Gastroesophageal sphincter (tissue), 4 donors: ENCODE results near the gene AIF1. TPM values are rescaled to one million over a fixed set of nuclear protein-coding genes. Genes with fewer than 3 reads are reported as not detected.

Source experiments
- ATAC-seq: fragments of 150-250 bp; one replicate; pipeline ENCODE4 v1.9.1; 2016; ENCODE audit warnings: mild to moderate bottlenecking, moderate library complexity
- H3K27ac ChIP-seq, 4 donors: fragments of 200-600 bp; sonication (generic) in 3 of 4; 1 replicate in 3 of 4; 2 replicates in 1 of 4; pipeline ENCODE4 v1.5.1; 2016 to 2019
- H3K27me3 ChIP-seq: fragments of 200-600 bp; sonication (generic); one replicate; pipeline ENCODE4 v1.5.1; 2019
- H3K36me3 ChIP-seq, 2 donors: fragments of 200-600 bp; sonication (generic); one replicate each; pipeline ENCODE4 v1.5.1; 2019; ENCODE audit warnings: control low read depth in 1 of 2
- H3K4me1 ChIP-seq, 3 donors: fragments of 200-600 bp; sonication (generic); 1 replicate in 2 of 3; 2 replicates in 1 of 3; pipeline ENCODE4 v1.5.1; 2016 to 2019; ENCODE audit warnings: control low read depth in 2 of 3
- H3K4me3 ChIP-seq, 2 donors: fragments of 200-600 bp; sonication (generic); one replicate each; pipeline ENCODE4 v1.5.1; 2019; ENCODE audit warnings: mild to moderate bottlenecking in 1 of 2, moderate library complexity in 1 of 2
- H3K9me3 ChIP-seq, 3 donors: fragments of 200-600 bp; sonication (generic); one replicate each; pipeline ENCODE4 v1.5.1; 2017 to 2019; ENCODE audit warnings: control low read depth in 2 of 3
- CTCF ChIP-seq, 4 experiments: fragments of 200-600 bp in 2 of 4; fragments of 450-650 bp in 2 of 4; sonication (generic) in 1 of 4; IDR thresholded peaks; one replicate each; pipeline ENCODE4 v1.5.1; 2017 to 2019; ENCODE audit warnings: antibody characterized with exemption in 4 of 4, mild to moderate bottlenecking in 2 of 4, moderate library complexity in 2 of 4
- EP300 ChIP-seq: sonication (generic); formaldehyde crosslinking; IDR thresholded peaks from one replicate; pipeline ENCODE4 v1.6.1; 2017; ENCODE audit warnings: antibody characterized with exemption, mild to moderate bottlenecking
- POLR2A ChIP-seq, 2 donors: fragments of 450-650 bp; IDR thresholded peaks; one replicate each; pipeline ENCODE4 v1.6.1; 2017; ENCODE audit warnings: antibody characterized with exemption in 2 of 2, mild to moderate bottlenecking in 2 of 2, moderate library complexity in 1 of 2
- POLR2AphosphoS5 ChIP-seq: sonication (generic); formaldehyde crosslinking; IDR thresholded peaks from one replicate; pipeline ENCODE4 v1.6.1; 2017; ENCODE audit warnings: antibody characterized with exemption
- WGBS, 2 donors: methylation state at CpG; one replicate each; pipeline ENCODE4 v1.1.5; 2018; ENCODE audit warnings: low coverage in 1 of 2; 5-methylcytosine and 5-hydroxymethylcytosine counted together
- total RNA-seq, 4 donors: library from RNA; depleted of rRNA; stranded (reverse); fragments of >200 nt; gene quantifications; one replicate each; pipeline ENCODE4 v1.1.0, GENCODE V29; 2016

The AIF1 gene
- total RNA-seq, 4 donors from 2014 or later, result 5.6 to 46.4 (median 21.3) TPM

GRCh38 chr6:31582230-31582643, 32.8 kb upstream of the AIF1 start, which contains the start of gene LTB:
LTB (minus strand) TSS chr6:31582424; CDS start chr6:31582417, 7 bp downstream.
- no peak for ATAC-seq
- H3K27me3 ChIP-seq, result peaks cover 8% of the 10 kb centered on the region
- H3K9me3 ChIP-seq, result no peaks in the 10 kb centered on the region
- peaks cover 0 to 21% (median 9%) of the 10 kb centered on the region in 3 donors for H3K4me1 ChIP-seq
- H3K27ac ChIP-seq, result peak within 1 kb of the TSS; percentile 7 to 87 (median 83)
- no peaks in the 10 kb centered on the region for H3K36me3 ChIP-seq
- no CpG with 5 or more reads among the region's 3 CpGs for WGBS, 2 donors
- peak within 1 kb of the TSS; percentile 41 to 65 for H3K4me3 ChIP-seq
- TF ChIP-seq POLR2AphosphoS5 (no peak), CTCF (IDR thresholded peaks at IDR 0.05) (no peak), EP300 (no peak), POLR2A (IDR thresholded peaks at IDR 0.05) (no peak)

- H3K4me3 ChIP-seq, result no peak overlapping the region
- H3K9me3 ChIP-seq, result no peaks in the 10 kb centered on the region
- peak overlapping the region in 1 of 4 donors; percentile 44 for H3K27ac ChIP-seq
- peaks cover 0 to 17% (median 9%) of the 10 kb centered on the region in 3 donors for H3K4me1 ChIP-seq
- H3K36me3 ChIP-seq, result no peaks in the 10 kb centered on the region
- 38 to 41% methylated on average over 1 to 2 of the region's 2 CpGs for WGBS, 2 donors
- no peak for TF ChIP-seq POLR2AphosphoS5
- TF ChIP-seq EP300, result no peak
- no peak for TF ChIP-seq POLR2A (IDR thresholded peaks at IDR 0.05)
- no peak for TF ChIP-seq CTCF (IDR thresholded peaks at IDR 0.05)
- H3K27me3 ChIP-seq, result peaks cover 24% of the 10 kb centered on the region
- no peak for ATAC-seq
Observed at GRCh38 chr6:31585491-31585890, 29.5 kb upstream of the AIF1 start.

GRCh38 chr6:31586008-31586407, 29.0 kb upstream of the AIF1 start, which contains the start of gene LST1:
LST1 (plus strand) TSS chr6:31586277; CDS start chr6:31587300, 1,023 bp downstream.
- peaks cover 0 to 14% (median 9%) of the 10 kb centered on the region in 3 donors for H3K4me1 ChIP-seq
- H3K9me3 ChIP-seq, result no peaks in the 10 kb centered on the region
- peaks cover 24% of the 10 kb centered on the region for H3K27me3 ChIP-seq
- no peak within 1 kb of the TSS for H3K4me3 ChIP-seq
- TF ChIP-seq POLR2A (IDR thresholded peaks at IDR 0.05), result no peak
- no peak for TF ChIP-seq CTCF (IDR thresholded peaks at IDR 0.05)
- no peaks in the 10 kb centered on the region for H3K36me3 ChIP-seq
- peak; percentile 17 for ATAC-seq
- H3K27ac ChIP-seq, result peak within 1 kb of the TSS in 1 of 4 donors; percentile 44
- WGBS, 2 donors, result 57 to 78% methylated on average over 1 of the region's 1 CpG

GRCh38 chr6:31586599-31587281, 28.3 kb upstream of the AIF1 start:
- 60 to 83% methylated on average over 2 of the region's 9 CpGs for WGBS, 2 donors
- H3K27ac ChIP-seq, result peak overlapping the region in 1 of 4 donors; percentile 44

More at GRCh38 chr6:31586599-31587281, 28.3 kb upstream of the AIF1 start:
- H3K36me3 ChIP-seq, result no peaks in the 10 kb centered on the region
- TF ChIP-seq POLR2AphosphoS5 (no peak), CTCF (IDR thresholded peaks at IDR 0.05) (no peak), EP300 (no peak), POLR2A (IDR thresholded peaks at IDR 0.05) (no peak)
- no peak for ATAC-seq
- no peaks in the 10 kb centered on the region for H3K9me3 ChIP-seq
- H3K4me3 ChIP-seq, result no peak overlapping the region
- H3K27me3 ChIP-seq, result peaks cover 24% of the 10 kb centered on the region
- H3K4me1 ChIP-seq, result peaks cover 0 to 7% (median 7%) of the 10 kb centered on the region in 3 donors
